GM18508 (cell line): ENCODE measurements around the gene ZDHHC8.

ENCODE experiments used
- ATAC-seq: cut with Tn5 transposase; IDR thresholded peaks from one replicate; pipeline ENCODE4 v1.9.1; 2021; ENCODE audit warnings: moderate number of reproducible peaks; ENCODE audit not compliant: insufficient read depth, unreplicated experiment

The ZDHHC8 gene

GRCh38 chr22:20140521-20140964 lies 8.9 kb downstream of the ZDHHC8 start:
- ATAC-seq: no peak

DNA sequence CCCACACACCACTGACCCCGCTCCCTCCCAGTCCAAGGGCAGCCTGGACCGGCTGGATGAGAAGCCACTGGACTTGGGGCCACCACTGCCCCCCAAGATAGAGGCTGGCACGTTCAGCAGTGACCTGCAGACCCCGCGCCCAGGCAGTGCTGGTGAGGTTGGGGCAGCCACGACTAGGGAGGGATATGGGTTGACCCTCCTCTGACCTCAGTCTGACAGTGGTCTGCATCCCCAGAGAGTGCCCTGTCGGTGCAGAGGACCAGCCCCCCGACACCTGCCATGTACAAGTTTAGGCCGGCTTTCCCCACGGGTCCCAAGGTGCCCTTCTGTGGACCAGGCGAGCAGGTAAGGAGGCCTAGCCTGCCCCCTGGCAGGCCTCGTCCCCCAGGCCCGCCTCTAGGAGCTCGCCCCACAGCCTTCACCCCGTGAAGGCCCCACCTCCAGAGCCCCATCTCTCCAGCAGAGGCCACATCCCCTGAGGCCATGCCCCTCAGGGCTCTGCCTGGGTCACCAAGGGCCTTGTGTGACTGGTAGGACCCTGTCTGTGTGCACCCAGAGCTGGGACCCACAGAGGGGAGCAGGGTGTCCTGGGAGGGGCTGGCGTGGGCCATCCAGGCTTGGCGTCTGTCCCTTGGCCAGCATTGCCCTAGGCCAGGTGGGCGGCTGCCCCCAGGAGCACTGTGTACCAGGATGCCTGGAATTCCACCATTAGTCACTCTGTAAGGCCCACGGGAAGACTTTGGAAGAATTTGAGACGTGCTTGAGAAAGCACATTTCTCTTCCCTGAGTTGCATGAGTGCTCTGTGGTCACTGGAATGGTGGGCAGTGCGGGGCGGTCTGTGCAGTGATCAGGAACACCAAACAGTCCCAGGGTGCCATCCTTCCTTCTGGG lies 9.8 kb downstream of the ZDHHC8 start:
- no peak for ATAC-seq

DNA sequence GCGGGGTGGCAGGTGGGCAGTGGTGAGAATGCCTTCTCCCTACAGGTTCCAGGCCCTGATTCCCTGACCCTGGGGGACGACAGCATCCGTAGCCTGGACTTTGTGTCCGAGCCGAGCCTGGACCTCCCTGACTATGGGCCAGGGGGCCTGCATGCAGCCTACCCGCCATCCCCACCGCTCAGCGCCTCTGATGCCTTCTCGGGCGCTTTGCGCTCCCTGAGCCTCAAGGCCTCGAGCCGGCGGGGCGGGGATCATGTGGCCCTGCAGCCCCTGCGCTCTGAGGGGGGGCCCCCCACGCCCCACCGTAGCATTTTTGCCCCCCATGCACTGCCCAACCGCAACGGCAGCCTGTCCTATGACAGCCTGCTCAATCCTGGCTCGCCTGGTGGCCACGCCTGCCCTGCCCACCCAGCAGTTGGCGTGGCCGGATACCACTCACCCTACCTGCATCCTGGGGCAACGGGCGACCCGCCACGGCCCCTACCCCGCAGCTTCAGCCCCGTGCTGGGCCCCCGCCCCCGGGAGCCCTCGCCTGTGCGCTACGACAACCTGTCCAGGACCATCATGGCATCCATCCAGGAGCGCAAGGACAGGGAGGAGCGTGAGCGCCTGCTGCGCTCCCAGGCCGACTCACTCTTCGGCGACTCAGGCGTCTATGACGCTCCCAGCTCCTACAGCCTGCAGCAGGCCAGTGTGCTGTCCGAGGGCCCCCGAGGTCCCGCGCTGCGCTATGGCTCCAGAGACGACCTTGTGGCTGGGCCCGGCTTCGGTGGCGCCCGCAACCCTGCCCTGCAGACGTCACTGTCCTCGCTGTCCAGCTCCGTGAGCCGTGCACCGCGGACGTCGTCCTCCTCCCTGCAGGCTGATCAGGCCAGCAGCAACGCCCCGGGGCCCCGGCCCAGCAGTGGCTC lies 11.4 kb downstream of the ZDHHC8 start:
- no peak for ATAC-seq

DNA sequence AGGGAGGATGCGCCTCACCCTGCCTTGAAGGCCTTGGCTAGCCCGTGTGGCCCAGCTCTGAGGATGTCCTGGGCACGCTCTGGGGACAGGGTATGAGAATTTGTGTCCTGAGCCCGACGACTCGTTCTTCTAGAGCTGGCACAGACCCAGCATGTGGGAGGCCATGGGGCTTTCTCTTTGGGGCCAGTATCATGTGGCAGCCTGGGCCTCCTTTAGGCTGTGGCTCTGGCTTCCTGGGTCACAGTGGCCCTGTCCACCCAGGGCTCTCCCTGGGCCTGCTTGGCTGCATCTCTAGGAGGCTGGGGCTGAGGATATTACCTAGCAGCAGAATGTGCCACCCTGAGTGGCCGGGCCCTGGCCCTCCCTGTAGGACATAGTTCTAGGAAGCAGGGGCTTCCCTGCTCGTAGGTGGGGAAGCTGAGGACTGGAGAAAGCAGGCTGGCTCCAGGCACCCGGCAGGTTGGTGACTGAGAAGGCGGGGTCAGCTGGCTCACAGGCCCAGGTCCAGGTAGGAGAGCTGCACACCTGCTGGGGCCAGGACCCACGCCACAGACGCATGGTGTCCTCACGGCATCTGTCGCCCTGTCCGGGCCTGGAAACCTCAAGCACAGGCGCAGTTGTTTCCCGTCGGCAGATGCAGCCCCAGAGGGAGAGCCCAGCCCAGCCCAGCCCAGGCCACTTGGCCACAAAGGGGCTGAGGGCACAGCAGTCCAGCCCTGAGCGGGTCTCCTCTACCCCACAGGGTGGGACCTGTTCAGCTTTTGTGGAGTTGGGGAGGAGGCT lies 12.5 kb downstream of the ZDHHC8 start:
- no peak for ATAC-seq

- no peak for ATAC-seq
These were observed 13.7 kb downstream of the ZDHHC8 start for GRCh38 chr22:20145206-20145831.

DNA sequence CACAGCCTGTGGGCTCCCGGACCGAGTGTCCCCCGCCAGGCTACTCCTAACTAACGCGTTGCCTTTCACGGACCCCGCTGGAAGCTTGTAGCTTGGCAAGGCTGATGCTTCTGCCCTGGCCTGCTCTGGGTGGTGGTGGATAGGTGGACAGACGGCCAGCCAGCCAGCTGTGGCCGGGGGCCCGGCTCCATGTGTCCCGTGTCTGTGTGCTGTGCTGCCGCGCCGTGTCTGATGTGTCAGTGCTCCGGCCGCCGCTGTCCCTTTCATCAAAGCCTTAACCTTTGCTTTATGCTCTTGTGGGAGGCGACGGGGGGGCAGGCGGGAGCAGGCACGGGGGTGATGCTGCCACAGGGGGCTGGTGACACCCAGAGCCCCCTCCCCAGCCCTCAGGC lies 14.2 kb downstream of the ZDHHC8 start:
- ATAC-seq: no peak

DNA sequence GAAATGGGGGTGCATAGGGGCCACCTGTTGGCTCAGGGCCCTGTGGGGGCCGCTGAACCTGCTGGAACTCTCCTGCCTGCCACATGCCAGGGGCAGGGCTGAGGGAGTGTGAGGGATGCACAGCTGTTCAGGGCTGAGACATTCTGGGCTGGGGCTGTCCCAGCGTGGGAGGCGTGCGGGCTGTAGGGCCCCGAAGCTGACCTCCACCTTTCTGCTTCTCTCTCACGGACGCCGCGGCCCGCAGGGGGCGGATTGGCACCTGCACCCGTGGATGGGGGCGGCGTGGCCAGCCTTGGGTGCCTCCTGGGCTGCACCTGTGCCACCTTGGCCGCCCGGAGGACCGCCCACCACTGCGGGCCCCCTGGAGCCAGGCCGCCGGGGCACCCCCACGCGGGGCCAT lies 15.2 kb downstream of the ZDHHC8 start:
- no peak for ATAC-seq

- no peak for ATAC-seq
These were observed 15.8 kb downstream of the ZDHHC8 start for GRCh38 chr22:20147237-20147988.

DNA sequence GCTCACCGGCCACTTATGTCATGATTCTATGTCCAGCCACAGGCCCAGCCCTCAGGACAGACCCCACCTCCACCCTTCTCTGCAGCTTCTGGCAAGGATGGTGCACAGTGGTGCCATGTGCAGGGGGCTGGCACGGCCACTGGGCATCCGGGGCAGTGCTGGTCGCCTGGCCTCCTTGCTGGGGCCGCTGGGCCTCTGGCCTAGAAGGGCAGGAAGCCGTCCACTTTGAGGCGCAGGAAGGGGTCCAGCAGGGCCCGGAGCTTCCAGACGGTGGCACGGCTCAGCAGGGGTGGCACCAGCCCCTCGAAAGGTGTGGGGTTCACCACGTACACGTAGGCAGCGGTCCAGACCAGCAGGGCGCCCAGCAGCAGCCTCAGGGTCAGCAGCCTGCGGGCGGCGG lies 16.8 kb downstream of the ZDHHC8 start:
- ATAC-seq: no peak

DNA sequence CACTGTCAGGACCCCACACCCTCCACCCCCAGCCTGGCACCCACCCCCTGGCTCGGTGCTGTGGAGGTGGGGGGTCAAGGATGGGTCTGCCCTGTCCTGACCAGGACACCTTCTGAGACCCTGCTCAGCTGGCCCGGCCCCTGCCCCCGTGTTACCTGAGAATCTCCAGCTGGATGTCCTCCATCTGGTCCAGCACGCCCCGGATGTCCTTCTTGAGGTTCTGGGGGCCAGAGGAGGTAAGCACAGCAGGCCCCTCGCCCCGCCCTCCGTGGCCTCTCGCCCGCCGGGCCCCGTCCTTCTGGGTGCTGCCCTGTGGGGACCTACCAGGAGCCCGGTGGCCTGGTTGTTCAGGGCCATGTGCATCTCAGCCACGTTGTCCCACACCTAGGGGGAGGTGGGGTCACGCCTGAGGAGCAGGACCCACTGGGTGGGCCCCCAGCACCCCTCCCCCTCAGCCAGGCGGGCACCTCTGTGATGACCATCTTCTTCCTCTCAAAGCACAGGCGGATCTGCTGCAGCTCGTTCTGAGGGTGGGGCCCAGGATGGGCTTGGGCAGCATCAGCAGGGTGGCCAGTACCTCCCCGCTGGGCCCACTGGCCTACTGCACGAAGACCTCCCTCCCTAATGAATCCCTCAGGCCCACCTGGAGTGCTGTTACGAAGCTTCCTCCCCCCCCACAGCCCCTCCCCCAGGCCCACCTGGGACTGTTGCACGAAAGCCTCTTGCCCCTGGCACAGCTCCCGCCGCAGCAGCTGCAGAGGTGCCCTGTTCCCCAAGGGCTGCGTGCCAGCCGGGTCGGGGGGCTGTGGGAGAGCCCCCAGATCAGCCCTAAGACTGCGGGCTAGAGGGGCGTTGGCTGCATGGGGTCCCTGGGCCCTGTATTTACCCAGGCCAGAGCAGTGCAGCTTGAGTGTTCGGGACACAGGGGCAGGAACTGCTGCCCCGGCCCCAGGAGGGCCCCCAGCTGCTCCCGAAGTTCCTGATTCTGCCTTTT lies 17.9 kb downstream of the ZDHHC8 start:
- ATAC-seq: no peak

DNA sequence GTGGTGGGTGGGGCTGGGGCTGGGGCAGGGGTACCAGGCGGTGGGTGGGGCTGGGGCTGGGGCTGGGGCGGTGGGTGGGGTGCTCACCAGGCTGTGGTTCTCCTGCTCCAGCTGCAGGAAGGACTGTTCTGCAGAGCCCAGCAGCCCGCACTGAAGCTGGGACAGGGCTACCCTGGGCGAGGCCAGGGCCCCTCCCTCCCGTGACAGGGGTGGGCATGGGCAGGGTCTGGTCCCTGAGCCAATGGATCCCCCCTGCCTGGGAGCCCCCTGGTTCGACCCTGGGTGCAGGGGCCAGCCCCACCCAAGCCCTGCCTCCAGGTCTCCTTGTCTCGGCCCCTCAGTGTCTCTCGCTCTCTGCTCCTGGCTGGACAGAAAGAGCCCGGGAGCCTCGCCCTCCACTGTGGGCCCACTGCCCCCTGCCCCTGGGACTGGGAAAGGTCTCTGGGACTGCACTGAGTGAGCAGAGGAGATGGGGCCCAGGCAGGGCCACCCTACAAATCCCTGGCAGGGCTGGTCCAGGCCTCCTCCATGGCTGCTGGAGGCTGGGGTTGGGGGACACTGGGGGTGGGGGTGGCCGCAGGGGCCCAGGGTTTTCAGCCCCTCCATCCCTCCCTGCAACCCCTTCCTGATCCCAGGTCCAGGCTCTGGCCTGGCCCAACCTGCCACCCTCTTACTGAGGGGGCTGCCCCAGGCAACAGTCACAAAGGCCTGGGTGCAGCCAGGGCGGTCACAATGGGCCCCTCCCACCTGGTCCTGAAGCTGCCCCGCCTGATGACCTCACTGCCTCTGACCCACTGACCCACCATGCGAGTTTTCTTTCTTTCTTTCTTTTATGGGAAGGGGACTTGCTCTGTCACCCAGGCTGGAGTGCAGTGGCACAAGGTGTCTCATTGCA lies 19.0 kb downstream of the ZDHHC8 start, which contains the start of gene CCDC188:
Gene CCDC188 (minus strand): TSS at position 675 of the 895 bp plus-strand sequence. CDS start 69 bp downstream, at position 606.
- ATAC-seq: no peak

- no peak for ATAC-seq
These were observed 19.6 kb downstream of the ZDHHC8 start for GRCh38 chr22:20151276-20151588.

- no peak for ATAC-seq
These were observed 20.9 kb downstream of the ZDHHC8 start for GRCh38 chr22:20152464-20152890.

GRCh38 chr22:20153945-20154344 lies 22.3 kb downstream of the ZDHHC8 start:
- ATAC-seq: no peak

GRCh38 chr22:20154602-20155187 lies 23.1 kb downstream of the ZDHHC8 start:
- ATAC-seq: no peak

- no peak for ATAC-seq
These were observed 23.9 kb downstream of the ZDHHC8 start for GRCh38 chr22:20155330-20156041.
